HG02759 (cell line): ENCODE measurements around the gene SLC20A1.
A peak's percentile ranks its signal among the peaks of the same experiment; 100 is the strongest.
"Not testable (repeated sequence)": the region's sequence is repeated elsewhere in the genome, so short reads cannot be mapped to it uniquely, and the experiment has no call there.

ENCODE experiments used
- ATAC-seq: cut with Tn5 transposase; IDR thresholded peaks from one replicate; pipeline ENCODE4 v1.9.1; 2021; ENCODE audit warnings: mild to moderate bottlenecking, moderate library complexity; ENCODE audit not compliant: unreplicated experiment

Gene SLC20A1

DNA sequence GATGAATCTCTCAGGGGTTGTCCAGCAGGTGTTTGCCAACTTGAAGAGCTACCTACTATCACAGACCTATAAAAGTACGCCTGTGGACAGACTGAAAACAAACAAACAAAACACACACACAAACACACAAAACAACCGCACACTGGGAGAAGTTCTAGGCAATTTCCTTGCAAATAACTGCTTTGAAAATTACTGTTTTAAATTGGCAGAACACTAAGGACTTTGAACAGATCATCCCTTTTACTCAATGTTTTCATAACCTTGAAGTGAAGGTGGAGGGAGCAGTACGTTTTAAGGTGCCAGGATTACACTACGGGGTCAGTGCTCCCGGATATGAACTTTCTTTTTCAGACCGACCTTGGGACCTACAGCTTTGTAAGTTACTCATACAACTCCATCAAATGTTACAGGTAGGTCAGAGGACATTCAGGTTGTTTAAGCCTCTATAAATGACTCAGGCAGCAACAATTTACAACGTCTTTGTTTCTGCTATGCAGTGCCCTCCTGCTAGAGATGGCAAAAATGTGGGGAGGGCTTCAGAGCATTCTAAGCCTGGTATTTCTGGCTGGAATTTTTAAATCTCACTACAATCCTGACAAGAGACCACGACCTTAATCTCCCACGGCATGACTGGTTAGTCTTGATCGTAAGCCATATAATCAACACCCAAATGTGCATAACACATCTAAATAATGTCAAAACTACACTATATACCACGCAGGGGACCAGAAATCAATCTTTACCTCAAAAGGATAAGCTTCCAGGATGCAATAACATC, 1.4 kb upstream of the SLC20A1 start:
- ATAC-seq, result no peak

DNA sequence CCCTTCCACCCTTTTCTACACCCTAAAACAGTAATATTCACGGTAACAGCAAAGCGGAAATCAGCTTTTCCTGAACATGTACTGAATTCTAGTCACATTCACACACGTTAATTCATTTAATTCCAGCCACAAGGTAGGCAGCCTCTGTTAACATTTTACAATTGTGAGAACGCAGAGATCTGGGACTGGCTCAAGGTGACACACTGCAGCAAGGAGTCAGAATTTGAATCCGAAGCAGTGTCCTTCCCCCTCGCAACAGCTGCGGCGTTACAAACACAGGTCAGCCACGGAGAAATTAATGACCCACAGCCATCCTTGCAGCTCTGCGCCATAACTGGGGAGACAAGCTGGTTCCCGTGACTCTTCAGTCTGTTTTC, 818 bp upstream of the SLC20A1 start:
- peak; percentile 1 for ATAC-seq

DNA sequence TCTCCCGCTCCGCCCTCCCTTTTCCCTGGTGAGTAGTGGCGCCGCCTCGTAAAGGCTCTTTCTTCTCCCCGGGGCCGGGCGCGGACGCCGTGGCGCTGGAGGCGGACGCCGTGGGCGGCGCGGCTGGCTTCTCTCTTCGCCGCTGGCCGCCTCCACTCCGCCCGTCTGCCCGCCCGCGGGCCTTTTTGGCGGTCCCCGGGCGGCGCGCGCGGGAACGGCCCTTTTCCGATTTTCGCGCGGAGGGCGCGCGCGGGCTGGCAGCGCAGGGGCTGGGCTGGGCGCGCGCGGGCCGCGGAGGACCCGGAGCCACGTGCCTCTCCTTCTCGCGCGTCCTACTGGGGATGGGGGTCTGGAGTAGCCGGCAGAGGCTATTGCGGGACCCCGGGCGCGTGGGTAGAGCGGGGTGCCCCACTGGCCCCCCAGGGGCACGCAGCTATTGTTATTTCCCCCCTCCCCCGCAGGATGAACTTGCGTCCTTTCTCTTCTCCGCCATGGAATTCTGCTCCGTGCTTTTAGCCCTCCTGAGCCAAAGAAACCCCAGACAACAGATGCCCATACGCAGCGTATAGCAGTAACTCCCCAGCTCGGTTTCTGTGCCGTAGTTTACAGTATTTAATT, 472 bp downstream of the SLC20A1 start:
- ATAC-seq, result peak; percentile 31

DNA sequence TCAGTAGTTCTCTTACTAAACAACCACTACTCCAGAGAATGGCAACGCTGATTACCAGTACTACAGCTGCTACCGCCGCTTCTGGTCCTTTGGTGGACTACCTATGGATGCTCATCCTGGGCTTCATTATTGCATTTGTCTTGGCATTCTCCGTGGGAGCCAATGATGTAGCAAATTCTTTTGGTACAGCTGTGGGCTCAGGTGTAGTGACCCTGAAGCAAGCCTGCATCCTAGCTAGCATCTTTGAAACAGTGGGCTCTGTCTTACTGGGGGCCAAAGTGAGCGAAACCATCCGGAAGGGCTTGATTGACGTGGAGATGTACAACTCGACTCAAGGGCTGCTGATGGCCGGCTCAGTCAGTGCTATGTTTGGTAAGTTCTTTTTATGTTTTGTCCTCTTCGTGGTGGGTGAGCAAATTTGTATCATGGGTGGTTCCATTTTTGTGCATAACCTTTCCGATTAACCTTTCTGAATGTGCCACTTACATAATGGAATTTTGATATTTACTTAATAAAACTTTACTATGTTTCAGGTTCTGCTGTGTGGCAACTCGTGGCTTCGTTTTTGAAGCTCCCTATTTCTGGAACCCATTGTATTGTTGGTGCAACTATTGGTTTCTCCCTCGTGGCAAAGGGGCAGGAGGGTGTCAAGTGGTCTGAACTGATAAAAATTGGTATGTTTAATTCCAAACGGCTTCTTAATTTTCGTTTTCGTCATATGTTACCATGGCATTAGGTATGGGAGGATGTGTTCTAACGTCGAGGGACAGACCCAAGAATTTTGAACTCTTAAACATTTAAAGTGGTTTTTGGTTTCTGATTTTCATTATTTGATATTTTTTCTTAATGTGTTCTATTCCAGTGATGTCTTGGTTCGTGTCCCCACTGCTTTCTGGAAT, 1.3 kb downstream of the SLC20A1 start:
- no peak for ATAC-seq

DNA sequence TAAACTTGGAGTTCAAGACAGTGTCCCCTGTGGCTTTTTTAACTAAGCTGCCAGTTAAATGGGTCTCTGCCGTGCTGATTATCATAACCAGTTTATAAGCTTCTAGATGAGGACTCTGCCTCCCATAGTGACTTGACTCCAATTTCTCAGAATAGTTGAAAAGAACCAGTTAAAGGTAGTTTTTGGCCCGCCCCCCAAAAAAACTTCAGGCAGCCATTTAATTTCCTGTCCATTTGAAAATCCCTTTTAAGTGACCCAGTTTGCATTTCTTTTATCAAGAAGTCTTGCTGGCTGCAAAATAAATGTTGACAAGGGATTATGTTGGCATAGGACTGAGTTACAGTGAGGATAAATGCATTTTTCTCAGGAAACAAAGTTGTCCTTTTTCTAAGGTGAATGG, 2.3 kb downstream of the SLC20A1 start:
- no peak for ATAC-seq

DNA sequence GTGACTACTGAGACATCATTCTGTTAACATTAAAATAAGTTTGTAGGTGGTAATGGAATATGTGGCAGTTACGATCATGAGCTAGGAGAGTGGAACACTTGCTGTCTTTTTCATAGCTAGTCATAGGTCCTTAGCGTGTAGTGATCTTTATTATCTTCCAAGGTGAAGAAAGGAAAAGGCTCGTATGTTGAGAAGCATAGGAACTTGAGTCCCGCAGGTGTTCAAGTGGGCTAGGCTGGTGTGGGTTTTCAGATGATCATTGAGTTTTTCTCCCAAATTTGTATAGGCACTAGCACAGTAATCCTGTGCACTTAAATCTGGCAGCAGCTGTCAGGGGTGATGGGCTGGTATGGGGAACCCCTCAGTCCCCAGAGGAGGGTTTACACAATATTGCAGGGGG, 10.9 kb downstream of the SLC20A1 start:
- ATAC-seq, result no peak

DNA sequence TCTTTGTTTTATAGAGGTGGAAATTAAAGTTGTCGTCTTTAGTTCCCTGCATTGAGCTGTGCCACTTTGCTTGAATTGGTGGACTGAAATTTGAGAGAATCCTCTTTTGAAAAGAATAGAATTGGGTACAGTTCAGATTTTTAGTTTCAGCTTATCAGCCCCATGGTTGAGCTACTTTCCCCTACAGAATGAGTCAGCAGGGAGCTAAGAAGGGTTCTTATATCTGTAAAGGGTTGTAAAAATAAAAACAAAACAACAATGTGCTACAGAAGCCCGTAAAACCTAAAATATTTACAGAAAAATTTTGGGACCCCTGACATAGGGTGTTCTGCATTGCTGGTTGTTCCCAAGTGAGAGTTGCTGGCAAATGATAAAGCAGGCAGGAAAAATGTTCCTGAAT, 12.6 kb downstream of the SLC20A1 start:
- ATAC-seq, result no peak

DNA sequence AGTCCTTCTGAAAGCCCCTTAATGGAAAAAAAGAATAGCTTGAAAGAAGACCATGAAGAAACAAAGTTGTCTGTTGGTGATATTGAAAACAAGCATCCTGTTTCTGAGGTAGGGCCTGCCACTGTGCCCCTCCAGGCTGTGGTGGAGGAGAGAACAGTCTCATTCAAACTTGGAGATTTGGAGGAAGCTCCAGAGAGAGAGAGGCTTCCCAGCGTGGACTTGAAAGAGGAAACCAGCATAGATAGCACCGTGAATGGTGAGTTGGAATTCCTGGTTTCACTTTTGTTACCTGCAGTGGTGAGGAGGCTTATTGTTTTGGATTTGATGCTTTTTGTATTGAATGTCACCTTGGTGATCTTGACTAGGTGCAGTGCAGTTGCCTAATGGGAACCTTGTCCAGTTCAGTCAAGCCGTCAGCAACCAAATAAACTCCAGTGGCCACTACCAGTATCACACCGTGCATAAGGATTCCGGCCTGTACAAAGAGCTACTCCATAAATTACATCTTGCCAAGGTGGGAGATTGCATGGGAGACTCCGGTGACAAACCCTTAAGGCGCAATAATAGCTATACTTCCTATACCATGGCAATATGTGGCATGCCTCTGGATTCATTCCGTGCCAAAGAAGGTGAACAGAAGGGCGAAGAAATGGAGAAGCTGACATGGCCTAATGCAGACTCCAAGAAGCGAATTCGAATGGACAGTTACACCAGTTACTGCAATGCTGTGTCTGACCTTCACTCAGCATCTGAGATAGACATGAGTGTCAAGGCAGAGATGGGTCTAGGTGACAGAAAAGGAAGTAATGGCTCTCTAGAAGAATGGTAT, 13.3 kb downstream of the SLC20A1 start:
- no peak for ATAC-seq

DNA sequence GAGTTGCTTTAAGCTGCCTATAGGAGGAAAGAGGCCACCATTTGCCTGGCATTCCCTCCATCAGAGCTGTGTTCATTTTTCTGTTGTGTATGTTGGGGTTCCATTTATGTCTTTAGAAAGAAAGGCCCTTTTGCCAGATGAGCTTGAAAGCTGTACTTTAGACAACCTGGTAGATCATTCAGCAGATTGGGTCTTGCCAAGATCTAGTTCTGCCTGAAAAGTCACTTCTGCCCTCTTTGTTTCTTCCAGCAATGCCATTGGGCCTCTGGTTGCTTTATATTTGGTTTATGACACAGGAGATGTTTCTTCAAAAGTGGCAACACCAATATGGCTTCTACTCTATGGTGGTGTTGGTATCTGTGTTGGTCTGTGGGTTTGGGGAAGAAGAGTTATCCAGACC, 14.4 kb downstream of the SLC20A1 start:
- no peak for ATAC-seq

DNA sequence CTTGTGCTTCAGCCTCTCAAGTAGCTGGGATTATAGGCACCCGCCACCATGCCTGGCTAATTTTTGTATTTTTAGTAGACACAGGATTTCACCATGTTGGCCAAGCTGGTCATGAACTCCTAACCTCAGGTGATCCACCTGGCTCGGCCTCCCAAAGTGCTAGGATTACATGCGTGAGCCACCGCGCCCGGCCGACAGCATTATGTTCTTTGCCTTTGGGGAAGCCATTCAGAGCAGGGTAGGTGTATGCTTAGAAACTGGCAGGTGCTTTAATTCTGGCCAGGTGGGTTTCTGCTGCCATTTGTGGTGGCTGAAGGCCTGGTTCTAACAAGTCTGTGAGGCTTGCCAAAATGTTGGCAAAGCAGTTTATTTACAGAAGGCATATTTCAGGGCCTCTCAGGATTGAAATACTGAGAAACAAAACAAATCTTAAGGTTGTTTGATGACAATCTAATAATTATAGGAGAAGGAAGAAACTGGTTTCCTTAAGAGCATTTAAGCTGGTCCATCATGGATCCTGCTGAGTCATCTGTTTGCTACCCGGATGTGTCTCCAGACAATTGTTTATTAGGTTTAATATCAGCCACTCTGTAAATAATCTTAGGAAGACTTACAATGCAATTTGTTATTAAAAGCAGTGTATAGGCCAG, 16.0 kb downstream of the SLC20A1 start:
- ATAC-seq, result no peak

DNA sequence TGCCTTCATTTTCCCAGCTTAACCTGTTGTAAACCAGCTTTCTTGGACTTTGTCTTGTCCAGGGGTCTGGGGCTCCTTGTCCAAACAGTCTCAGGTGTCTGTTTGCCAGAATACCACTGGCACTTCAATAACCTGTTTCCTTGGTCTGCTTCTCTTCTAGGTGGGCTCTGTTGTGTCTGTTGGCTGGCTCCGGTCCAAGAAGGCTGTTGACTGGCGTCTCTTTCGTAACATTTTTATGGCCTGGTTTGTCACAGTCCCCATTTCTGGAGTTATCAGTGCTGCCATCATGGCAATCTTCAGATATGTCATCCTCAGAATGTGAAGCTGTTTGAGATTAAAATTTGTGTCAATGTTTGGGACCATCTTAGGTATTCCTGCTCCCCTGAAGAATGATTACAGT, 17.0 kb downstream of the SLC20A1 start:
- no peak for ATAC-seq

DNA sequence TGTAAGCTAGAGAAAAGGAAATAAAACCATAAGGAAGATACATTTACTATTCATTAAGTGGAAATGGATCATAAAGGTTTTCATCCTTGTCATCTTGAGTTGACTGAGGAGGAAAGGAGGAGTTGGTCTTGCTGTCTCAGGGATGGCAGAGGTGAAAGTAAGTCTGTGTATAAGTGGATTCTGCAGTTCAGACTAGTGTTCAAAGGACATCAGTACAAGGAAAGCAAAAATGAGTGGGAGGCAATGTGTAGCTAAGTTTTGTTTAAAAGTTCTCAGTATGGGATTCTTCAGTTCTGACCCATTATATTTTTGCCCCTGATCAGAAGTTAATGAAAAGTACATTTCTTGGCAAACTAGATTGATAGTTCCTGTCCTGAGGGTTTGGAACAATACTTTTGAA, 18.9 kb downstream of the SLC20A1 start:
- no peak for ATAC-seq

DNA sequence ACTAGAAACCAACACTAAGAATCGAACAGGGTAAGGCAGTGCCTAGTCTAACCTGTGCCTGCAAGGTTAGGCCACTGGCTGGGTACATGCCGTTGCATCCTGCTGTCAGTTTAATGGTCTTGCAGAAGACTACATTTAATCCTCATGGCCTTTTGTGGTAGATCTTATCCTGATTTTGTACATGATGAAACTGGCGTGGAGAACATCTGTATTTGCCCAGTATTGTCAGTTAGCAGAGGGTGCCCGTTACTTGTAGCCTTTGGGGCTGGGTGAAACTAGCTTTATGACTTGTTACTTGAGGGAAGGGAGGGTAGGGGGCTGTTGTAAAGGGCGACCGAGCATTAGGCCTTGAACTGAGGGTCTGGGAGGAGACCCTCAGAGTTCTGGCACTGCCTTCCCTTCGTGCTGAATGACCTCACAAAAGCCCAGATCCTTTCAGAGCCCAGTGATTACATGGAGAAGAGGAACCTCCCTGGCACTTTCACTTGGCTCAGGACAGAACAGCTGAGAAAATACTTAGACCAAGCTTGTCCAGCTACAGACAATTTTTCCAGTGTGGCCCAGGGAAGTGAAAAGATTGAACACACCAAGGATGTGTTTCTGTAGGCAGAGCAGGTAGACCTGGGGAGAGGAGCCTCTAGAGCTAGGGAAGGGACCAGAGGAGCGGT, 19.5 kb downstream of the SLC20A1 start:
- ATAC-seq, result no peak

DNA sequence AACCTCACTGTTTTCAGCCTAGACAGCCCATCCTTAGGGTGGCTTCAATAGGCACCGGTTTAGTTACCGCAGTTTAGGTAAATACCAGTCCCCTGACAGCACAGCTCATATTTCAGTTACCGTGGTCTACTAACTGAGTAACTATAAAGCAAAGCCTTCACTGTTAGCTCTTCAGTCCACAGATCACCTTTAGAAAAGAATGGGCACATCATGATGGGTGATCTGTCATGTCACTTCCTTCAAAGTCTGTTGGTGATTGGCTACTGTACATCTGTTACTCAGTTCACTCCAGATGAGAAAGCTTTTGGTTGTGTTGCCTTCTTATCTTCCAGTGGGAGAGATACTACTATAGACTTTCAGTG, 21.0 kb downstream of the SLC20A1 start:
- ATAC-seq, result no peak

DNA sequence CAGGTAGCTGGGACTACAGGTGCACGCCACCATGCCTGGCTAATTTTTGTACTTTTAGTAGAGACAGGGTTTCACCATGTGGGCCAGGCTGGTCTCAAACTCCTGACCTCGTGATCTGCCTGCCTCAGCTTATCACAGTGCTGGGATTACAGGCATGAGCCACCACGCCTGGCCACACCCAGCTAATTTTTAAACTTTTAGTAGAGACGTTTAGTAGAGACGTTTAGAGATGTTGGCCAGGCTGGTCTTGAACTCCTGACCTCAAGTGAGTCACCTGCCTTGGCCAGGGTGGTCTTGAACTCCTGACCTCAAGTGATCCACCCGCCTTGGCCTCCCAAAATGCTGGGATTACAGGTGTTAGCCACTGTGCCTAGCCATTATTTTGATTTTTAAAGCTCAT, 21.8 kb downstream of the SLC20A1 start:
- ATAC-seq, result not testable (repeated sequence)

DNA sequence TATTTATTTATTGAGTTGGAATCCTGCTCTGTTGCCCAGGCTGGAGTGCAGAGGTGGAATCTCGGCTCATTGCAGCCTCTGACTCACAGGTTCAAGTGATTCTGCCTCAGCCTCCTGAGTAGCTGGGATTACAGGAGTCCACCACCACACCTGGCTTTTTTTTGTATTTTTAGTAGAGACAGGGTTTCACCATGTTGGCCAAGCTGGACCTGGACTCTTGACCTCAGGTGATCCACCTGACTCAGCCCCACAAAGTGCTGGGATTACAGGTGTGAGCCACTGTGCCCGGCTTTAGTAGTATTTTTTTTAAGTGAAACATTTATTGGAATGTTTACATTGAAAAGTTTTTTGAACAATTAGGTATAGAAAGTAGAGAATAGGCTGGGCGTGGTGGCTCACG, 23.9 kb downstream of the SLC20A1 start:
- no peak for ATAC-seq

DNA sequence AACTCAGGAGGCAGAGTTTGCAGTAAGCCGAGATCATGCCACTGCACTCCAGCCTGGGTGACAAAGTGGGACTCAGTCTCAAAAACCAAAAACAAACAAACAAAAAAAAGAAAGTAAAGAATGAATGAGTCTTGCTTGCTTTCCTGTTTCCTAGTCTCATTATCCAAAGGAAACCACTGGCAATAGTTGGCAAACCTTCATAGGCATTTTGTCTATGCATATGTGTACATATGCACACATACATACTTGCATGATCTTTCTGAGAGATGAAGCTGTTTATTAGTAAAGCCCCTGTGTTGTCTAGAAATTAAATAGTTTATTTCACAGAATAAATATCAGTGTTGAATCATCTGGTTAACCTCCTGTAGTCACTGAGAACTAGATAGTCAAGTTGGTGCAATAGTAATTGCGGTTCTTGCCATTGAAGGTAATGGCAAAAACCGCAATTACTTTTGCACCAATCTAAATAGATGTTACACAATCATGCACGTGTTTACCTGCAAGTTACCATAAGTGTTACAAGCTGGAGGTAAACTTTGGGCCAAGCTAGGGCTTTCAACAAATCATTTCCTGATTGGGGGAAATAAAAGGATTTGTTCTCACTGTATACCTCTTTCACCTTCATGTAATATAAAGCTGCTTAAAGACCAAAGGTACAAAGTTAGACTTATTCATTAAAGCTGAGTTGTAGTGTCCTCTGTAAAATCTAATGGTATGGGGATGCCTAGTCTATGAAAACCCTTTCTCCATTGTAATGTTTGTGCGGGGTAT, 24.7 kb downstream of the SLC20A1 start:
- no peak for ATAC-seq

DNA sequence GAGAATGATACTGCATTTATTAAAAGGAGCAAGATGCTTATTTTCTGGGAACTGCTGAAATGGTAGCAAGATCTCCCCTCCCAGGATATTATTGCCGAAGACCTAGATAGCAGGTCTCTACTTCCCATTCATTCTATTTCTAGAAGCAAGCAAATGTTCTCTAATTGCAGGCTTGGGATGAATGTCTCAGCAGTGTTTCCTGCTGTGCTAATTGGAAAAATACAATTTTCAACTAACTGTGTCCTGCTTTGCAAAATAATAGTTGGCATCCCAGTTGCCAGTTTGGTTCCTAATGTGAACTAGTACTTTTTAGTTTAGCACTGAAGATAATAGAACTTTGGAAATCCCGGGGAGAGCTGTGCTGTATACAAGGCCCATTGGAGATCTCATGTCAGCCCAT, 26.1 kb downstream of the SLC20A1 start:
- no peak for ATAC-seq

DNA sequence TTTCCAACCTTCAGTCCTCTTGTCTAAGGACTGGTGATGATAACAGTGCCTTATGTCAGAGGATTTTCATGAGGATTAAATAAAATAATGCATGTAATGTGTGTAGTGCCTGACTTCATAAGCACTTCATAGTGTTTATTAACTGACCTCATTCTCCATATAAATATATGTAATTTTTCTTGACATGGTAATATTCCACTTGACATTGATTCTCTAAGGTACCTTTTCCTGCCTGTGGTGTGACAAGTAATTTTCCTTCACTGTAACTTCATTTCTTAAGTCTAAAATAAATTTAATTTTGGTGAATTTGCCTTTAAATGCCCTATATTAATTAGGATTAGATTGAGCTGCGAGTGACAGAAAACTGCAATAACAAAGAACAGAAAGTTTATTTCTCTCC, 27.3 kb downstream of the SLC20A1 start:
- ATAC-seq, result no peak
